Erythroblast (primary cell): ENCODE results near the gene ARHGAP4.

Experiments
- DNase-seq, 2 experiments: peaks; one replicate each; lab custom pipeline; 2025; lab: John Stamatoyannopoulos, UW
- GATA1 ChIP-seq: IDR thresholded peaks from 2 replicates; pipeline ENCODE4 v1.6.1; 2011; ENCODE audit warnings: low read depth, mild to moderate bottlenecking, control low read depth, low read length, moderate library complexity
- POLR2A ChIP-seq: IDR thresholded peaks from 2 replicates; pipeline ENCODE4 v1.6.1; 2011; ENCODE audit warnings: mild to moderate bottlenecking, low read length

ARHGAP4 gene

DNA sequence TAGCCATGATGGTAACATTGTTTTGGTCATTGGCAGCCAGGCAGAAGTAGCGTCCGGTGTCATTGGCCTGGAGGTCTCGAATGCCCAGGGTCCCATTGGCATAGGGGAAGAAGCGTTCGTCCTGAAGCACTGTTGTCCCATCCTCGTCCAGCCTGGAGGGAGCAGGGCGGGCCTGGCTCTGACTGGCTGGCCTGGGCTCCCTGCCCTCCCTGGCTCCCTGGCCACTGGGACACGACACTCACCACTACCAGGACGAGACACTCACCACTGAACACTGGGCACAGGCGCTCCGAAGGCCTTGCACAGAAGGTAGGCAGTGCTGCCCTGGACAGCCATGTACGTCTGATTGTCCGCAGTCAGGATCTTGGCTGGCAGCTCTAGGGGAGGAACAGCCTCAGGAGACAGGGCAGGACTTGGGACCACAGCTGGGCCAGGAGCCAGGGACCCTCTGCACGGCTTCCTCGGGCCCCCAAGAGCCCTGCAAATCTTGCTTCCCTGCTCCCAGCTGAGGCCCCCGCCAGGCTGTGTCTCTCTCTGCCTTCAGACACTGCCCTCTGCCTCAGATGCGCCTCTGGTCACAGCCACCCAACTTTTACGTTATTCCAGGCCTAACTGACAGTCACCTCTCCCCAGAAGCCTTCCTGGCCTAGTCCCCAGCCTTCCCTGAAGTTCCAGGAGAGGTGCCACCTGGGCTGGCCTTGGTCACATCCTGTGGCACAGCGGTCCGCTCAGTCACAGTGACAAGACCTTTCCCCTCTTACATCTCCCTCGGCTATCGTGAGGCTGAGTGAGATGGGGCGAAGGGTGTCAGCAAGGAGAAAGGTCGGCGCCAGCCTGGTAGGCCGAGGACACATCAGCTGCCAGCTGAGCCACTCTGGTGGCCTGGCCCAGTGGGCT is 57.2 kb downstream of the ARHGAP4 start:
- DNase-seq = no peak
- no peak for TF ChIP-seq GATA1

DNA sequence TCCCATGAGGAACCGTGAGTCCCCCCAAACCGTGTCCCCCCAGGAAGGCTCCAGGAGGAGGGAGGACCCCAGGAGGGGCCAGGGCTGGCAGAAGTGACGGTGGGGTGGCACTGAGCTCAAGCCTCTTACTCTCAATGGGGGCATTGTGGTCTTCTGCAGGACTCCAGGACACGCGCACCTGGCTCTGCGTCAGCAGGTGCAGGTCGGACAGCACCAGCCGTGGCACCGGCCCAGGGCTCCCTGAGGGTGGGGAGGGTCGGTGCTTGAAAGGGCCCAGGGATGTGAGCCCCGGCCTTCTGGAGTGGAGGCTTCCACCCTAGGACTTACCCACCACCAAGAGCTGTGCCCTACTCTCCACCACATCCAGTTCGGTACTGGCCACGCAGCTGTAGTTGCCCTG is 58.4 kb downstream of the ARHGAP4 start:
- TF ChIP-seq POLR2A (no peak), GATA1 (no peak)
- no peak for DNase-seq

DNA sequence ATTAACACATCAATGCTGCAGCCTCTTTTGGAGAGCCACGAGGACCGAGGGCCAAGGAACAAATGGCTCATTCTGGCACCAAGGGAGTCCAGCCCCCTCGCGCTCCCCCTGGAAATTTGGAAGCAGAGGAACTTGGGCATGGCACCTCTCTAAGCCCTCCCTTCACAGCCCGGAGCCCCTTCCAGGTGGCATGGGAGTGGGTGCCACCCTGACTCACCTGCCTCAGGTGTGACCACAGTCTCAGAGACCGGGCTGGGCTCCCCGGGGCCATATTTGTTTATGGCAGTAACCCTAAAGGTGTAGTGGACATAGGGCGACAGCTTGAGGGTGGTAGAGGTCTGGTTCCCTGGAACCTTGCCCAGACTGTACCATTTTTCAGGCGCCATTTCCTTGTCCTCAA is 58.9 kb downstream of the ARHGAP4 start:
- DNase-seq = no peak
- TF ChIP-seq POLR2A (no peak), GATA1 (no peak)

DNA sequence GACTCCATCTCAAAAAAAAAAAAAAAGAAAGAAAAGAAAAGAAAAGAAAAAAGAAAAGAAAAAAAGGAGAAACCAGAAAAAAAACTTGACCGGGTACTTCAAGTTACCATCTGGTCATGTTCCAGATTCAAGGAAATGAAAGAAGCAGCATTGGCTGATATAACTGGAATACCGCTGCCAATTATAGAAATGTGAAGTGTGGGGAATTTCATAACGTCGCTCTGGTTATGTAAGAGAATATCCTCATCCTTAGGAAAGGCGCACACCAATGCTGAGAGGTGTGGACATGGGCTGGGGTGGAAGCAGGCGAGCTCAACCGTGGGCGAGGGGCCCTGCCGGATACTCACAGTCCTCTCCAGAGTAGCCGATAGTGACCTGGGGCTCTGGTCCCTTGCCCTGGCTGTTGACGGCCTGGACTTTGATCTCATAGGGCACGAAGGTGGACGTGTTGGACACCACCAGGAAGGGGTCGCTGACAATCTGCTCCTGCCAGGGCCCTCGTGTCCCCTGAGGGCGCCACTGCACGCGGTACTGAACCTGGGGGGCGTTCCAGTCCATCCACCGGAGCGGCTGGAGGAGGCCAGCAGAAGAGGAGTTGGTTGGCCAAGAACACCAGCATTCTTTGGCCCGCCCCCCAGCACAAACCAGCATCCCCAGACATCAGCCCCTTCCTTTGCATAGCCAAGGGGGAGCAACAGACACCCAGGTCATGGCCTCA is 59.6 kb downstream of the ARHGAP4 start:
- TF ChIP-seq POLR2A (no peak), GATA1 (no peak)
- no peak for DNase-seq

DNA sequence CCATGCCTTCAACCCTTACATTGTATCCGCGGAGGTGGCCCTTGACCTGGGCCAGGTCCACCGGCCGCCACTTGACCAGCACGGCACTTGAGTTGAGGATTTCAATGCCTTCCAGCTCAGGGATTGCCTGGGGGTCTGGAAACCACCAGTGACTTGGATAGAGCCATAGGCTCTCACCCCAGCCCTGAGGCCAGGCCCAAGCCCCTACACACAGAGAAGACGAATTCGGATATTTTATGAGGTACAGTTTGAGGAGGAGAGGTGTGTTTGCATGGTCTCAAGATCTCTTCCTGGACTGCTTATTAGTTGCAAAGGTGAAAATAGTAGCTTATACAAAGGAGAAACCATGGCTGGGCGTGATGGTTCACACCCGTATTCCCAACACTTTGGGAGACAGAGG is 60.4 kb downstream of the ARHGAP4 start:
- no peak for DNase-seq
- TF ChIP-seq POLR2A (no peak), GATA1 (no peak)

DNA sequence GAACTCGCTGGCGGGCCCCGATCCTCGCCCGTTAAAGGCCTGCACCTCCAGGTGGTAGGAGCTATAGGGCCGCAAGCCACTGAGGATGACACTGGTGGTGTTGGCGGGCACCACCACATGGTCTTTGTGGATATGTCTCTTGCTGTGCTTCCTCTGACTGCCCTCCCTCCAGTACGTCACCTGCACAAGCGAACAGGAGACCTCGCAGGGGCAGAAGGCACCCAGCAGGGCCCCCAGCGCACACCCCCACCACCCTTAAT is 60.8 kb downstream of the ARHGAP4 start:
- TF ChIP-seq GATA1 = no peak
- TF ChIP-seq POLR2A = no peak
- DNase-seq = no peak

DNA sequence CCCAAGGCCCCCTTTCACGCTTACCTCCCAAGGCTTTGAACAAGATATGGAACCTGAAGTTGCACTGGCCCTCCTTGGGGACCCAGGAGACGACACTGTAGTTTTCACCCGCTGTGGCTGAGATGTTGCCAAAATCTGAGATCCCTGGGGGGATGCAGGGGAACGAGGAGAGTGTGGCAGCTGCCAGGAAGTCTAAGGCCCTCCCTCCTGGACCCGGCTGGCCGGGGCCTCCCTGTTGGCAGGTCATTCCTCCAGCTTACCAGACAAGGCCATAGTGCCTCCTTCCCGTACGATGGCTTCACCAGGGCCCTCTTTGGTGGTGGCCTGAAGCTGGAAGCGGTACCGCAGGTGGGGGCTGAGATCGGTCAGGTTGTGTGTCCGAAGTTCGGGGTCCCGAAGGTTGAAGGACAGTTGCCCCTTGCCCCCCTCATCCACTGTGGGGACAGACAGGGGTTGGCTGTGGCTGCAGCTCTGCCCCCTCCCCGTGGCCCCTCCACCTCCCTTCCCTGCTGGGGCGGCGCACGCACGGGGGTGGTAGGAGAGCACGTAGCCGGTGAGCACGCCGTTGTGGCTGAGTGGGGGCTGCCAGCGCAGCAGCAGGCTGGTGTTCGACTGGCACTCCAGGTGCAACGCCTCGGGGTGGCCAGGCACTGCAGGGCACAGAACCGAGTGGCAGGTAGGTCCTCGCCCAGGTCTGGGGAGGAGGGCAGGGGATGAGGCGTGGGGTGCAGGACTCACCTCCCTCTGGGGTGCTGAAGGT is 61.3 kb downstream of the ARHGAP4 start:
- DNase-seq = no peak
- no peak for TF ChIP-seq POLR2A
- no peak for TF ChIP-seq GATA1

DNA sequence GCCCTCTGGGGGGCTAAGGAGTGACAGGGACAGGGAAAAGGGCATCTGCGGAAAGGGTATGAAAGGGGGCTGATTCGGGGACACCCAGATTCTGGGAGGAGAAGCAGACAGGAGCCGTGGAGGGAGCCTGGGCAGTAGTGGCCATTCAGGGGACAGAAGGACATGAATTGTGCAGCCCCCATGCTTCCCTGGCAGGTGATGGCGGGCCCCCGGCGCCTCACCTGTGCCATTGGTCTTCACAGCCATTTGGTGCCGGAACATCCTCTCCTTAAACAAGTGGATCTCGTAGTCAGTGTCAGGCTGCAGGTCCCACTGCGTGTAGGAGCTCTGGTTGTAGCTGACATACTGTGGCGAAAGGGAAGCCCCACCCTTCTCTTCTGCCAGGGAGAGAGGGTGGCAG is 62.0 kb downstream of the ARHGAP4 start:
- no peak for TF ChIP-seq POLR2A
- TF ChIP-seq GATA1 = no peak

DNA sequence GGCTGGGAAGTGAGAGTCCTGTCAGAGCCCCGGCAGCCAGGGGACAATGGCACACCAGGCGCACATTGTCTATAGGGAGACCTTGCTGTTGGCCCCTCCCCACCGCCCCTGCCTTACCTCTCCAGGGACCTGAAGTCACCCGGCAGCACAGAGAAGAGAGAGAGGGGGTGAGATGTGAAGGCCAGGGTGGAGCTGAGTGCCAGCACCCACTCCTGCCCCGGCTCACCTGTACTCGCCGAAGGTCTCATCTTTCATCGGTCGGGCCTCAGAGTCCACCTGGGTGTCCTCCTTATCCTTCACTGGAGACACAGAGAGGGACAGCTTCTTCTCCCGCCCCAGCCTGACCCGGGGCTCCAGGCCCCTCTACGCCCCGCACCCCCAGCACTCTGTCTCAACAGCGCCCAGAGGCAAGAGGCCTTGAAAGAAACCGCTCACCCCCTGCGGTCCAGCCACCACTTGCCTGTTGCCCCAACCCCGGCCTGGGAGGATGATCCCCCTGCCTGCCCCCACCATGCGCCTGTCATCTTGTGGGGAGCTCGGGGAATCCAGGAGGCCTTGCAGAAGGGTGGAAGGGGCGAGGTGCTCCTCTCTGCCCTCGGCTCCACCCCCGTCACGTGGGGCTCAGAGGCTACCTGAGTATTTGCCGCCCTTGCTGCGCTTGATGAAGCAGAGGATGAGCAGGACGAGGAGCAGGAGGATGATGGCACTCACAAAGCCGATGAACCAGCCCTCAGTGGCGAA is 62.6 kb downstream of the ARHGAP4 start:
- no peak for DNase-seq
- TF ChIP-seq POLR2A (no peak), GATA1 (no peak)

More for the DNA sequence above, 62.0 kb downstream of the ARHGAP4 start:
- DNase-seq = no peak

DNA sequence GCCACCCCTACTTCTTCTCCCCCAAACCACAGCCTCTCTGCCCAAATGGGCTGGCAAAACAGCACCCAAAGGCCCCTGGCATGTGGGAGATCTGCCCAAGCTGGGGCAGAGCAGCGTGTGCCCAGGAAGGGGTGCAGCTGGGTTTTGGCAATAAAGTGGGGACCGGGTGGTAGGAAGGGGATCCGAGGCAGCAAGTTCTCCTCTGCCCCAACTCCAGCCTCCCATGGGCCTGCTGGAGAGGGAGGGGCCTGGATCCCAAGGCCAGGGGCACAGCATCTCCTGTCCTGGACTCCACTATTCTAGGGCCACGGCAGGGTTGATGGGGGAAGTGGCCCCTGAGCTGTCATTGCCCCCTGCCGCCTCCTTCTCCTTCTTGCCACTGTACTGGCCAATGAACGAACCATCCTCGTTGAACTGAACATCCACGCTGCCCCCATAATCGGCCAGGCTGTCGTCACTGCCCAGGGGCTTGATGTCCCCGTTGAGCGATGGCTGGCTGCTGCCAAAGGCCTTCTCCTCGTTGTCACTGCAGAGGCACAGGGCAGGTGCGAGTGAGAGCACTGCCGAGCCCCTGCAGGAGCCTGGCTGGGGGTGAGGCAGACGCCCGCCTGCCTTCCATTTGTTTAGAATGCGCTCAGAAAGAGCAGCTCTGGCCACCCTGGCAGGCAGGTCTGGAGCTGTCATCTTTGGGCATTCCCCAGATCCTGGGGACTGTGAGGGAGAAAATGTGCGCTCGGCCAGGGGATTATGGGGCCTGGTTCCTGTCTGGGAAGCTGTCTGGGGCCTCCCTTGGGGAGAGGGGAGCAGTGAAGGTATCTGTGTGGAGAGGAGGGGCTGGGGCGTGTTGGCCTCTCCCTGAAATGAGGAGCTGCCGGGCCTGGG is 63.5 kb downstream of the ARHGAP4 start:
- no peak for DNase-seq
- no peak for TF ChIP-seq GATA1
- no peak for TF ChIP-seq POLR2A

DNA sequence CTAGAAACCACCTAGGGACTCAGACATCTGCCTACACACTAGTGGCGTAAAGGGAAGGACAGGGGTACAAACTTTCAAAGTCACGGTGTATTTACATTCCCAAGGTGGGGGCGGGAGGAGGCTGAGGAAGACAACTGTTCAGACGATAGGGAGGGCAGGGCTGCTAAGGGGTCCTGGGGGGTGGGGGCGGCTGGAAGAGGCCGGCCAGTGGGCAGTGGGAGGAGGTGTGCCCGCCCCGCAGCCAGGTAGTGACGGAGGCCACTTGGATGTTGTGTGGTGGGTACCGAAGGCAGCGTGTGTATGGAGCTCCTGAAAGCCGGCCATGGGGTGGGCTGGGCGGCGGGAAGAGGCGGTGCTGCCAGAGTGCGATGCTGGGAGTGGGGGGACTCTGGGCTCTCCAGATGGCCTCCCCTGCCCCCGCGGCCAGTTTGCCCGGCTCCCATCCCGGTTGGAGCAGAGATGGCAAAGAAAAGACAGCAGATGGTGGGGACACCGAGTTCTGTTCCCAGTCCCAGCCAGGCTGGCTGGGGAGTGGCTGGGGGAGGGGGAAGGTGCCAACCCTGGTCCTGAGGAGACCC is 64.2 kb downstream of the ARHGAP4 start:
- TF ChIP-seq GATA1 = no peak
- TF ChIP-seq POLR2A = no peak
- DNase-seq = no peak

DNA sequence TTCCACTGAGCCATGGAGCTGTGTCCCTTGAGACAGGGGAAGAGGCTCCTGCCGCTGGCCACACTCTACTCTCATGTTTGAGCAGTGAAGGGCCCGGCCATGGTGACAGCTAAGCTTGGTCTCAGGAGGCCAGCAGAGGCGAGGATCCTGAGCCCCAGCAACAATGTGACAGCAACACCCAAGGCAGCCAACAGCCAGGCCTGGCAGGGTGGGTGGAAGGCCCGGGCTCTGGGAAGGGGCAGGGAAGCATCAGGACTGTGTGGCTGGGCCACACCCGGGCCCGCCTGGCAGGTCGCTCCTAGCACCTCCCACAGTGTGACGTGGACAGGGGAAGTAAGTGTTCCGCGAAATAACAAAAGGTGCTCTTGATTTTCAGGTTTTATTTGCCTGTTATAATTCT is 64.9 kb downstream of the ARHGAP4 start:
- no peak for DNase-seq
- TF ChIP-seq GATA1 (no peak), POLR2A (no peak)
